Posterior vena cava (tissue), 2 donors: ENCODE measurements around the gene NTF3. TPM values are rescaled to one million over a fixed set of nuclear protein-coding genes. Genes with fewer than 3 reads are reported as not detected.
"Not testable (repeated sequence)": the region's sequence is repeated elsewhere in the genome, so short reads cannot be mapped to it uniquely, and the experiment has no call there.

Source experiments
- DNase-seq: peaks from one replicate; pipeline ENCODE4 v3.0.0-alpha.2; 2020; ENCODE audit warnings: low spot score
- intact Hi-C, 2 donors: fragments of 100-400 bp; cut with DNase I; formaldehyde crosslinking; loops; one replicate each; pipeline versions ENCODE4 v1.14.1 to v1.14.2; 2022 to 2023
- total RNA-seq, 2 donors: library from RNA; stranded (reverse); fragmentation: NEBNext Ultra II Directional; extraction: Animal tissue kit (Norgen Biotek cat#: 25700); gene quantifications; one replicate each; pipeline ENCODE4 v1.2.1, GENCODE V29; 2021
- donor health status: DM: yes; HTN: yes; CAD: no.
- donor health status: DM: yes; HTN: yes; CAD: no.

NTF3 gene
- total RNA-seq, 2 donors from 2014 or later, result 16.1 to 17.9 TPM

- no peak for DNase-seq
- intact Hi-C loops, result no loop called here
Measured at GRCh38 chr12:5518584-5519365, 86.9 kb downstream of the NTF3 start.

DNA sequence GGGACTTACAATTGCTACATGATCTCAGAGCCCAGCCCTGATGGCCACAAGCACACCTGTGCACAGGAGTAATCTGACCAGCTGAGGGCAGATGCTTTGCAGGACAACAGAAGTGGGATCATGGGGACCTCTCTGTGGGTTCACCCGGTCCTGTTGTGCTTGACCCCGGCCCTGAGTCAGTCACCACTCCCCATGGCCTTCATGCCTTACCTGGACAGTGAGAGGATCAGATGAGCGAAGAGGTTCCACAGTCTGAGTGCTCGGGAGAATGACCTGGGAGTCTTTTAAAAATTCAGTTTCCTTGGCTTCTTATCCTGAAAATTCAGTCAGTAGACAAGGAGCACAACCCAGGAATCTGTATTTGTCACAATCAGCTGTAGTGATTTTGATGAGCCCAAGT, 88.1 kb downstream of the NTF3 start:
- intact Hi-C loops, result loop anchor here in 1 of 2 donors (10.0 kb wide), 1 partner anchor 1605 kb away; no protein-coding TSS in a partner anchor

DNA sequence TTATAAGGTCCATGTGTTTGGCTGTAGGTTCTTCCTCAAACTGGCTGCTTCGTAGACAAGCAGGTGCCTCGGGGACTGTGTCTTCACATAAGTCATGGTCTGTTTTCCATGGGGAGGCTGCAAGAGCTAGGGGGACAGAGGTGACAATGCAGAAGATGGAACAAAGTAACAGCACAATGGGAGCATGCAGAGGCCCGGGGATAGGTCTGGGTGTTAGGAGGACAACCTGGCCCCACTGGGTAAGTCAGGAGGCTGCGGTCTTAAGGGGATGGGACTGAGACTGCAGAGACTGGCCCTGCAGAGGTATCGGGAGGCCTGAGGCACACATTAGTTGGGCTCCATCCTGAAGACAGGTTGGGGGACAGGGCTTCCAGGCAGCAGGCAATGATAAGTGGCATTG, 88.9 kb downstream of the NTF3 start:
- no peak for DNase-seq
- intact Hi-C loops, result loop anchor here in 1 of 2 donors (10.0 kb wide), 1 partner anchor 1606 kb away; no protein-coding TSS in a partner anchor

More for the DNA sequence above, 88.1 kb downstream of the NTF3 start:
- no peak for DNase-seq

- no peak for DNase-seq
- intact Hi-C loops, result loop anchor here in 1 of 2 donors (10.0 kb wide), 1 partner anchor 1607 kb away; no protein-coding TSS in a partner anchor
Measured at GRCh38 chr12:5521456-5522325, 89.8 kb downstream of the NTF3 start.

DNA sequence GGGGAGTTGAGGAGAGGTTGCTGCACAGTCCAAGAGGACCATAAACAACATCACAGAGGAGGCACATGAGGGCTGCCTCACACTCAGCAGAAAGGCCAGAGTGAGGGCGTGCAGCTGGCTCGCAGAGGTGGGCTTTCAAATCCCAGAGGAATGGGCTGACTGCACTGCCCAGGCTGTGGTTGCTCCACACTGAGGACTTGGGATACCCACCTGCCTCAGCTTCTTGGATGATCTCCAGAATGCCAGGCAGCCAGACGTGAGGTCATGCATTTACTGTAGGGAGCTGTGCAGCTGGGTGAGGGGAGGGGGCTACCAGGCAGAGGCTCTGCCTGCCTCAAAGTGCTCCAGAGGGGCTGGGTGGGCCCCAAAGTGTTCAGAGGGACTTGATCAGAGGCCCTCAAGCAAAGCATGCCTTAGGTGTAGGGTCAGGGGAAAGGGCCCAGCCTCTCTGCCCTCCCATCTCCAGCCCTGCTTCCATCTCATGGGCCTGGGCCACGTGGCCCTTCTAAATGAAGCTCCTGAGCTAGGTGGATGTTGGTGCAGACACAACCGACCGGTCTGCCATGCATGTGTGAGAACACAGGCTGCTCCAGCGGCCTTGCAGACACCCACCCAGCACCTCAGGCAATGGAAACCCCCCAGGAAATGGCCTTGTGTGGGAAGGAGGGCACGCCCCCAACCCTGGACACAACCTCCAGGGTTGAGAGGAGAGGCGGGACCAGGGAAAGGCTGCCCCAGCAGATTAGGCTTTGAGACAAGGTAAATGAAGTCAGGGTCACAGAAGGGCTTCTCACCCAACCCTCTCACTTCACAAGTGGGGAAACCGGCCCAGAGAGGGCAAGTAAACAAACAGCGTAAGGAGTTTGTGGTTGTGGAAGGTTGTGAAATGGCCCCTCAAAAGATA, 90.8 kb downstream of the NTF3 start:
- intact Hi-C loops, result loop anchor here in 1 of 2 donors (10.0 kb wide), 1 partner anchor 1608 kb away; no protein-coding TSS in a partner anchor
- no peak for DNase-seq

DNA sequence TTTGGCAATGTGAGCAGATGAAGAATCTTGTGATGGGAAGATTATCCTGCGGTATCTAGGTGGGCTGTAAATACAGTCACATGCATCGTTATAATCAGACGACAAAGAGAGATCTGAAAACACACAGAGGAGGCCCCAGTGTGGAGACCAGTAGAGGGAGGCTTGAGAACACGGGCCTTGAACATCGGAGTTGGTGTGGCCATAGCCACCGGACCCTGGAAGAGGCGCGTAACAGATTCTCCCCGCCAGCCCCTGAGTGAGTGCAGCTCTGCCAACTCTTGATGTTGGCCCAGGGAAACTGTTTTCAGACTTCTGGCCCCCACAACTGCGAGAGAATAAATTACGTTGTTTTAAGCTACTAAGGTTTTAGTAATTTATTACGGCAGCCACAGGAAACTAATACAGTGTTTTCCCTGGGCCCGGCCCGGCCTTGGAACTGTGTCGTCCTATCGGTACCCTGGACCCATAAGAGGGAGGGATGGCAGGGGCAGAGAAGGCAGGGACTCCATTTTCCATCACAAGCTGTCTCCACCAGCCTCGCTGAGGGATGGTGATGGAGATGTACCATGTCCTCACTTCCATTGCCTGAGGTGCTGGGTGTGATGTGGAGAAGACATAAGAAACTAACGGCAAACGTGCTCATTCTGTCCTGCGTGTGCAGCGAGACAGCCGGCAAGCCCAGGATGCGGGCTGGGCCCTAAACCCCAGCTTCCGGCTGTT, 91.6 kb downstream of the NTF3 start:
- DNase-seq, result no peak
- intact Hi-C loops, result loop anchor here in 1 of 2 donors (10.0 kb wide), 1 partner anchor 1609 kb away; no protein-coding TSS in a partner anchor

DNA sequence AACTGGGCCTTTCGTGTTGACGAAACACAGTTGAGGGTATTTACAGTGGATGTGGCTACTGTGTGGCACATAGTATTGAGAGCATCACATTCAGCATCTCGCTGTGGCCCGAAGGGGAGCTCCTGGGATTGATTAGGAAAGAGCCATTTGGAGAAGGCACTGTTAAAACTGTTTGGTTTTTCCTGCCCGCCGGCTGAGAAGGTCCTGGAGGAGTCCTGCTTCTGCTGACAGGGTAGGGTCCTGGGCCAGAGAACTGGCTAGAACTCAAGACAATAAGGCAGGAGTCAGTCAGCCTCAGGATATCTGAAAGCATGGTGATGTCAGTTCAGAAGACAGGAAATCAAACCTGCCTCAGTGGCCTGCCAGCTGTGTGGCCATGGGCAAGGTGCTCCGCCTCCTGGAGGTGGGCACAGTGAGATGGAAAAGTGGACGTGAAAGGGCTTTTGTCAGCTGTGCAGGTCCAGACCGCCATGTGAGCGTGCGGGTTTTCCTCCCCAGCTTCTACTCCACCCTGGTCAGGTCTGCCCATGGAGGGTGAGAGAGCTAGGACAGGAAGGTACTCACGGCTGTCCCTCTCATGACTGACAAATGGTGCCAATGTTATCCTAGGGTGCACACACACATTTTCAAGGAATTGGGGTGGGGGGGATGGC, 92.3 kb downstream of the NTF3 start:
- no peak for DNase-seq
- intact Hi-C loops, result loop anchor here in 1 of 2 donors (10.0 kb wide), 1 partner anchor 1609 kb away; no protein-coding TSS in a partner anchor

DNA sequence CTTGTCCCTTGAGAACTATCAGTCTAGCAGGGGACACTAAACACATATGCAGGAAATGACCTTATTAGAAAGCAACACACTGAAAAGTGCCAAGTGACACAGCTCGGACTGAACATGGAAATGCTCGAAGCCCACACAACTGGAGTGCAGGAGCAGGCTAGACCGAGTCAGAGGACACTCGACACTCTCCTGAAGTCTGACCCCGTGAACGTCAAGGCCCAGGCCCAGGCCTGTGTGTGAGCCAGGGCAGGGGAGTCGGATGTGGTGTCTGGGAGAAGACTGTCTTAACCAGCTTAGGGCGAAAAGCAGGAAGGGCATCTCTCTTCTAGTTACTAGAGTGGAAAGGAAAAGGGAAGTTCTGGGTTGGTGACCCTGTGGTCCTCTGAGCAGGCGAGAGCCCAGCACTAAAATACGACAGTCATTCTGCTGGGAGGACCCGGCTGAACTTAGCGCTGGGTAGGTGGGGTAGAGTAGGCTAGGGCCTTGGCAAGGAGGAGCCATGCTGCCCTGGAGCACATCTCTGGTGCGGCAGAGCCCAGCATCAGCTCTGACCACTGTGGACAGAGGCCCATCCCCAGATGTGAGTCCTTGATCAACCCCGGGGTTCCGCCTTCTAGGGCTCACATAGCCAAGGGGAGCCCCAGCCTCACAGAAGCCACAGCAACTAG, 93.0 kb downstream of the NTF3 start:
- no peak for DNase-seq
- intact Hi-C loops, result loop anchor here in 1 of 2 donors (10.0 kb wide), 1 partner anchor 1610 kb away; no protein-coding TSS in a partner anchor

DNA sequence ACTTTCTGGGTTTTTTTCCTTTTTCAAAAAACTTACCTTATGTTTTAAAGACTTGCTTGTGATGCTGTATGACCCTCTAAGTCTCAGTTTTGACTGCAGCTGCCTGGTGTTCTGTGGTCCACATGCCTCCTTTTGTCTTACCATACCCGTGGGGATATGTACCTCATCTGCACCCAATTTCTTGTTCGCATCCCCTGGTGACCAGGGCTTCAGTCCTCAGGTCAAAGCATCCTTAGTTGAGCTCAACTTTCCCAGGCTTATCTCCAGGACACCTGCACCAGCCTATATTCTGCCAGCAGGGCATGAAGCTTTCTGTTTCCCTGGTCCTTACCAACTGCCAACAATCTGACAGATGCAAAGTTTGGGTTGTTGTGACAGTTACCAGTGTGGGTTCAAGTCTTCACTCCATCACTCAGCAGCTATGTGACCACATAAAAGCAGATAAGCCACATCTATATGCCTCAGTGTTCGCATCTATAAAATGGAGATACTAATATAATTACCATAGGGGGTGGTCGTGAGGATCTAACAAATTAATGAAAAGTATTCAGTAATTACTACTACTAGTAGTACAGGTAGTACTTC, 94.0 kb downstream of the NTF3 start:
- DNase-seq, result no peak
- intact Hi-C loops, result loop anchor here in 1 of 2 donors (10.0 kb wide), 1 partner anchor 1611 kb away; no protein-coding TSS in a partner anchor

DNA sequence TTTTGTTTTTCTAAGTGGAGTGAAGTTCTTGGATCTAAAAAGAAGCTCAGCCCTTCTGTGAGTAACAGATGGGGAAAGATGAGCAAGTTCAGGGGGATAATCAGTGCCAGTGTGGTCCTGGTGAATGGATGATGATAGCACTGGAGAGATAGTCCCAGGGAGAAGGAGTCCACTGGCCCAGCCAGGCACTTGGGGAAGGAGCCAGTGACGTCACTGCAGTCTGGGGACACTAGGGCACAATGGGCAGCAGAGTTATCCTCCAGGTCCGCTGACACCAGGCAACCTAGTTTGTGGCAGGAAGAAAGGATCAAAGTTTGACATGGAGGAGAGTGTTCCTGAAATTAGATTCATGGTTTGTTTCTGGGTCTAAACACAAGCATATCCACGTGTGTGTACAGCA, 101.5 kb downstream of the NTF3 start:
- no peak for DNase-seq
- intact Hi-C loops, result no loop called here

- DNase-seq, result no peak
- intact Hi-C loops, result no loop called here
Measured at GRCh38 chr12:5534426-5535199, 102.7 kb downstream of the NTF3 start.

DNA sequence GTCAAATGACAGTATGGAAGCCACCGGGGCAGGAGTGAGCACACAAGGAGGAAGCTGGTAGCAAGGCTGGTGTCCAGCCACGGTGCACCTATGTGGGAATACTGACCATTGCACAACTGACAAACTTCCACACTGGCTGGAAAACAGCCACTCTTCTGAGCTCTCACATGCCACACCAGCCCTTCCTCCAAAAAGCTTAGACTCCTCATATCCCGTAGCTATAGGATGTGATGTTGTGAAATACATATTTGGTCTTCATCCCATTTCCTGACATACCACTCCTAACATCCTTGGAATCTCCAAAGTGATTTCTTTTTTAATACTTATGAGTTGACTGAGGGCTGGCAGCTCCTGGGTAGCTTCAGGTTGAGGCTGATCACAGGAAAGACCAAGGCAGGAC, 103.6 kb downstream of the NTF3 start:
- DNase-seq, result no peak
- intact Hi-C loops, result no loop called here

DNA sequence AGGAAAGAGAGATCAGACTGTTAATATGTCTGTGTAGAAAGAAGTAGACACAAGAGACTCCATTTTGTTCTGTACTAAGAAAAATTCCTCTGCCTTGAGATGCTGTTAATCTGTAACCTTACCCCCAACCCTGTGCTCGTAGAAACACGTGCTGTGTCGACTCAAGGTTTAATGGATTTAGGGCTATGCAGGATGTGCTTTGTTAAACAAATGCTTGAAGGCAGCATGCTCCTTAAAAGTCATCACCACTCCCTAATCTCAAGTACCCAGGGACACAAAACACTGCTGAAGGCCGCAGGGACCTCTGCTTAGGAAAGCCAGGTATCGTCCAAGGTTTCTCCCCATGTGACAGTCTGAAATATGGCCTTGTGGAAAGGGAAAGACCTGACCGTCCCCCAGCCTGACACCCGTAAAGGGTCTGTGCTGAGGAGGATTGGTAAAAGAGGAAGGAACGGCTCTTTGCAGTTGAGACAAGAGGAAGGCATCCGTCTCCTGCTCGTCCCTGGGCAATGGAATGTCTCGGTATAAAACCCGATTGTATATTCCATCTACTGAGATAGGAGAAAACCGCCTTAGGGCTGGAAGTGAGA, 105.2 kb downstream of the NTF3 start:
- intact Hi-C loops, DNase-seq: not testable (repeated sequence)

- no peak for DNase-seq
- intact Hi-C loops, result no loop called here
Measured at GRCh38 chr12:5537771-5538170, 105.9 kb downstream of the NTF3 start.
